K562 (cell line): Measurements from ENCODE around the gene IGF2BP3. TPM values are rescaled to one million over a fixed set of nuclear protein-coding genes. Genes with fewer than 3 reads are reported as not detected.

Experiments
- CBFA2T2 ChIP-seq: fragments of 450-650 bp; conservative IDR thresholded peaks from 2 replicates; pipeline ENCODE4 v1.6.1; 2017; ENCODE audit warnings: mild to moderate bottlenecking
- CSDE1 ChIP-seq, 2 experiments: fragments of 450-650 bp; IDR thresholded peaks; 2 replicates each; pipeline ENCODE4 v1.6.1; 2016; ENCODE audit warnings: mild to moderate bottlenecking in 1 of 2
- ETS2 ChIP-seq: IDR thresholded peaks from 2 replicates; pipeline ENCODE4 v1.6.1; 2016; ENCODE audit warnings: borderline replicate concordance, missing genetic modification characterization, mild to moderate bottlenecking, moderate library complexity, missing compliant biosample characterization; ENCODE audit not compliant: poor library complexity, severe bottlenecking
- FOXM1 ChIP-seq, 2 experiments: fragments of 450-650 bp in 1 of 2; sonication (generic) in 1 of 2; formaldehyde crosslinking in 1 of 2; IDR thresholded peaks; 2 replicates each; pipeline versions ENCODE4 v1.6.1 to v1.9.0; 2017 to 2022; ENCODE audit warnings: low read depth in 2 of 2, mild to moderate bottlenecking in 2 of 2, missing genetic modification reagents in 1 of 2, moderate library complexity in 1 of 2
- MTA1 ChIP-seq: fragments of 450-650 bp; IDR thresholded peaks from 2 replicates; pipeline ENCODE4 v1.6.1; 2017; ENCODE audit warnings: borderline replicate concordance
- MTA2 ChIP-seq: fragments of 450-650 bp; IDR thresholded peaks from 2 replicates; pipeline ENCODE4 v1.6.1; 2016; ENCODE audit warnings: low read depth
- NCOR1 ChIP-seq: fragments of 450-650 bp; IDR thresholded peaks from 2 replicates; pipeline ENCODE4 v1.6.1; 2016; ENCODE audit warnings: mild to moderate bottlenecking, moderate library complexity
- NFE2 ChIP-seq: IDR thresholded peaks from 2 replicates; pipeline ENCODE4 v1.6.1; 2014; ENCODE audit warnings: antibody characterized with exemption, low read depth
- PML ChIP-seq: IDR thresholded peaks from 2 replicates; pipeline ENCODE4 v1.6.1; 2012; ENCODE audit warnings: low read length, inconsistent platforms
- POLR2AphosphoS5 ChIP-seq: IDR thresholded peaks from 2 replicates; pipeline ENCODE4 v1.6.1; 2011; ENCODE audit warnings: mild to moderate bottlenecking, low read depth, low read length, moderate library complexity; ENCODE audit not compliant: control insufficient read depth, insufficient read depth
- ZBTB40 ChIP-seq, 2 experiments: fragments of 450-650 bp in 1 of 2; sonication (generic) in 1 of 2; formaldehyde crosslinking in 1 of 2; IDR thresholded peaks; 2 replicates each; pipeline versions ENCODE4 v1.7.1 to v1.9.0; 2016 to 2022; ENCODE audit warnings: inconsistent platforms in 1 of 2, mild to moderate bottlenecking in 1 of 2, missing genetic modification reagents in 1 of 2
- ZFP1 ChIP-seq: fragments of 450-650 bp; formaldehyde crosslinking; IDR thresholded peaks from 2 replicates; pipeline ENCODE4 v1.4.0; 2020; ENCODE audit warnings: mild to moderate bottlenecking, mixed read lengths
- ZNF436 ChIP-seq: fragments of 250-450, 450-650 bp; sonication (Bioruptor Pico); formaldehyde crosslinking; IDR thresholded peaks from 2 replicates; pipeline ENCODE4 v1.7.0; 2020; ENCODE audit warnings: mild to moderate bottlenecking
- polyA plus RNA-seq, 8 experiments: library from polyadenylated mRNA; depleted of rRNA in 4 of 8; stranded (reverse) in 5 of 8; unstranded in 3 of 8; fragments of >200 nt; fragmentation: Nextera tagmentation in 2 of 8; fragmentation: Illumina TruSeq in 1 of 8; extraction: Ambion mirVana in 2 of 8; extraction: Trizol in 1 of 8; gene quantifications; 2 replicates each; pipeline versions ENCODE4 v1.2.1 to v1.2.3, GENCODE V29; 2011 to 2014; ENCODE audit warnings: inconsistent platforms in 1 of 8, missing spikeins in 1 of 8
- total RNA-seq, 7 experiments: library from RNA; depleted of rRNA in 6 of 7; stranded (reverse); fragments of >200 nt in 6 of 7; fragmentation: Illumina TruSeq in 2 of 7; extraction: Trizol in 2 of 7; gene quantifications; 2 replicates each; pipeline versions ENCODE4 v1.2.1 to v1.2.3, GENCODE V29; 2011 to 2021; ENCODE audit warnings: low replicate concordance in 1 of 7
- TF ChIP-seq, protein P1 (sequence below): fragments of 450-650 bp; IDR thresholded peaks from 2 replicates; pipeline ENCODE4 v1.6.1; 2018; ENCODE audit warnings: mild to moderate bottlenecking, low read depth; ENCODE audit not compliant: partially characterized antibody
- TF ChIP-seq, protein P2 (sequence below): fragments of 250-450 bp; sonication (Bioruptor Pico); IDR thresholded peaks from 2 replicates; pipeline ENCODE4 v1.4.0; 2020; ENCODE audit warnings: mild to moderate bottlenecking, moderate library complexity, borderline replicate concordance

The IGF2BP3 gene
- total and polyA plus RNA-seq, 9 of the 15 experiments (the other 6 are each of a cell fraction or from before 2014, with no cell fraction given) = 8.4 to 88.1 (median 61.2) TPM

- TF ChIP-seq POLR2AphosphoS5 (peak; percentile 88), CBFA2T2 (peak; percentile 88), ZFP1 (CRISPR knock-in tag) (no peak), ZBTB40 (IDR thresholded peaks at IDR 0.05) (no peak), ZBTB40 (CRISPR knock-in tag; IDR thresholded peaks at IDR 0.05) (no peak), PML (peak; percentile 78), MTA2 (peak; percentile 79), ZNF436 (CRISPR knock-in tag) (no peak), FOXM1 (IDR thresholded peaks at IDR 0.05; ENCODE audit: low read depth) (0 out of 2 replicates have a peak, but pooled peaks have one; percentile 53), FOXM1 (CRISPR knock-in tag; IDR thresholded peaks at IDR 0.05; ENCODE audit: low read depth) (no peak), MTA1 (0 out of 2 replicates have a peak, but pooled peaks have one; percentile 48), CSDE1 (IDR thresholded peaks at IDR 0.05) (no peak), ETS2 (no peak), NCOR1 (peak; percentile 82), NFE2 (peak; percentile 72)
- TF ChIP-seq, protein P1, sequence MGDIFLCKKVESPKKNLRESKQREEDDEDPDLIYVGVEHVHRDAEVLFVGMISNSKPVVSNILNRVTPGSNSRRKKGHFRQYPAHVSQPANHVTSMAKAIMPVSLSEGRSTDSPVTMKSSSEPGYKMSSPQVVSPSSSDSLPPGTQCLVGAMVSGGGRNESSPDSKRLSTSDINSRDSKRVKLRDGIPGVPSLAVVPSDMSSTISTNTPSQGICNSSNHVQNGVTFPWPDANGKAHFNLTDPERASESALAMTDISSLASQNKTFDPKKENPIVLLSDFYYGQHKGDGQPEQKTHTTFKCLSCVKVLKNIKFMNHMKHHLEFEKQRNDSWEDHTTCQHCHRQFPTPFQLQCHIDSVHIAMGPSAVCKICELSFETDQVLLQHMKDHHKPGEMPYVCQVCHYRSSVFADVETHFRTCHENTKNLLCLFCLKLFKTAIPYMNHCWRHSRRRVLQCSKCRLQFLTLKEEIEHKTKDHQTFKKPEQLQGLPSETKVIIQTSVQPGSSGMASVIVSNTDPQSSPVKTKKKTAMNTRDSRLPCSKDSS = no peak
- TF ChIP-seq, protein P2, sequence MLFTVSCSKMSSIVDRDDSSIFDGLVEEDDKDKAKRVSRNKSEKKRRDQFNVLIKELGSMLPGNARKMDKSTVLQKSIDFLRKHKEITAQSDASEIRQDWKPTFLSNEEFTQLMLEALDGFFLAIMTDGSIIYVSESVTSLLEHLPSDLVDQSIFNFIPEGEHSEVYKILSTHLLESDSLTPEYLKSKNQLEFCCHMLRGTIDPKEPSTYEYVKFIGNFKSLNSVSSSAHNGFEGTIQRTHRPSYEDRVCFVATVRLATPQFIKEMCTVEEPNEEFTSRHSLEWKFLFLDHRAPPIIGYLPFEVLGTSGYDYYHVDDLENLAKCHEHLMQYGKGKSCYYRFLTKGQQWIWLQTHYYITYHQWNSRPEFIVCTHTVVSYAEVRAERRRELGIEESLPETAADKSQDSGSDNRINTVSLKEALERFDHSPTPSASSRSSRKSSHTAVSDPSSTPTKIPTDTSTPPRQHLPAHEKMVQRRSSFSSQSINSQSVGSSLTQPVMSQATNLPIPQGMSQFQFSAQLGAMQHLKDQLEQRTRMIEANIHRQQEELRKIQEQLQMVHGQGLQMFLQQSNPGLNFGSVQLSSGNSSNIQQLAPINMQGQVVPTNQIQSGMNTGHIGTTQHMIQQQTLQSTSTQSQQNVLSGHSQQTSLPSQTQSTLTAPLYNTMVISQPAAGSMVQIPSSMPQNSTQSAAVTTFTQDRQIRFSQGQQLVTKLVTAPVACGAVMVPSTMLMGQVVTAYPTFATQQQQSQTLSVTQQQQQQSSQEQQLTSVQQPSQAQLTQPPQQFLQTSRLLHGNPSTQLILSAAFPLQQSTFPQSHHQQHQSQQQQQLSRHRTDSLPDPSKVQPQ (CRISPR knock-in tag) = no peak
Observed at GRCh38 chr7:23426876-23427275, 43.4 kb downstream of the IGF2BP3 start (continued).
